Lung (tissue), 12 donors: ENCODE measurements around the gene METTL26. TPM values are rescaled to one million over a fixed set of nuclear protein-coding genes. Genes with fewer than 3 reads are reported as not detected.
"Not testable (repeated sequence)": the region's sequence is repeated elsewhere in the genome, so short reads cannot be mapped to it uniquely, and the experiment has no call there.

Source experiments
- ATAC-seq: fragments of 200-7000 bp; cut with Tn5 transposase; one replicate; pipeline ENCODE4 v1.9.1; 2020; ENCODE audit warnings: moderate number of reproducible peaks; ENCODE audit not compliant: insufficient read depth, low FRiP score
- DNase-seq, 3 donors: peaks; one replicate each; pipeline ENCODE4 v3.0.0-alpha.2; 2013 to 2017
- H3K27ac ChIP-seq, 2 donors: one replicate each; pipeline ENCODE4 v1.5.1; 2013; ENCODE audit warnings: mild to moderate bottlenecking in 2 of 2, moderate library complexity in 2 of 2, control low read depth in 1 of 2, inconsistent platforms in 1 of 2, low read depth in 1 of 2, low read length in 1 of 2
- H3K27me3 ChIP-seq, 3 donors: one replicate each; pipeline ENCODE4 v1.5.1; 2013; ENCODE audit warnings: low read length in 2 of 3; ENCODE audit not compliant: control insufficient read depth in 3 of 3, insufficient read depth in 3 of 3
- H3K36me3 ChIP-seq, 4 donors: one replicate each; pipeline ENCODE4 v1.5.1; 2013; ENCODE audit warnings: low read length in 4 of 4, mild to moderate bottlenecking in 1 of 4, moderate library complexity in 1 of 4; ENCODE audit not compliant: control insufficient read depth in 4 of 4, insufficient read depth in 4 of 4
- H3K4me1 ChIP-seq, 5 donors: one replicate each; pipeline ENCODE4 v1.5.1; 2013; ENCODE audit warnings: low read length in 5 of 5, mild to moderate bottlenecking in 2 of 5, moderate library complexity in 1 of 5; ENCODE audit not compliant: control insufficient read depth in 5 of 5, insufficient read depth in 5 of 5
- H3K4me3 ChIP-seq: one replicate; pipeline ENCODE4 v1.5.1; 2013; ENCODE audit warnings: mild to moderate bottlenecking, control low read depth, moderate library complexity
- H3K9ac ChIP-seq, 2 donors: one replicate each; pipeline ENCODE4 v1.5.1; 2013; ENCODE audit warnings: low read length in 2 of 2, control low read depth in 1 of 2; ENCODE audit not compliant: insufficient read depth in 1 of 2
- H3K9me3 ChIP-seq, 4 donors: one replicate each; pipeline ENCODE4 v1.5.1; 2013; ENCODE audit warnings: low read length in 3 of 4, mild to moderate bottlenecking in 1 of 4, moderate library complexity in 1 of 4; ENCODE audit not compliant: control insufficient read depth in 4 of 4, insufficient read depth in 3 of 4
- CTCF ChIP-seq: IDR thresholded peaks from 2 replicates; pipeline ENCODE4 v1.5.1; 2012; ENCODE audit warnings: mild to moderate bottlenecking; ENCODE audit errors: control extremely low read depth, extremely low read depth
- WGBS, 2 donors: extraction: QIAGEN DNeasy Blood & Tissue Kit; methylation state at CpG; one replicate each; pipeline ENCODE4 v1.1.7; 2013; 5-methylcytosine and 5-hydroxymethylcytosine counted together
- polyA plus RNA-seq, 2 donors: library from polyadenylated mRNA; stranded (reverse); fragments of 200-250 nt; gene quantifications; one replicate each; pipeline ENCODE4 v1.2.1, GENCODE V29; 2013
- total RNA-seq, 2 donors: library from RNA; depleted of rRNA in 1 of 2; stranded (reverse); fragments of >200 nt in 1 of 2; gene quantifications; one replicate each; pipeline ENCODE4 v1.2.1, GENCODE V29; 2014 to 2021
- donor health status: control.
- donor health status: control.
- donor health status: Bipolar disorder and iron deficiency.
- donor health status: healthy.
- donor health status: DM: yes; HTN: yes; CAD: no.

METTL26 gene
- total and polyA plus RNA-seq, 4 donors: 36.1 to 200 (median 114) TPM

- WGBS, 2 donors: 43 to 57% methylated on average over 7 of the region's 7 CpGs
Measured at GRCh38 chr16:600781-601180, 35.3 kb downstream of the METTL26 start.

GRCh38 chr16:598823-599739 is 37.0 kb downstream of the METTL26 start:
- Histone ChIP-seq H3K4me1 (peaks cover 0 to 11% (median 0%) of the 10 kb centered on the region in 5 donors), H3K27ac (no peak overlapping the region), H3K4me3 (no peak overlapping the region), H3K27me3 (no peaks in the 10 kb centered on the region), H3K36me3 (peaks cover 0 to 14% (median 5%) of the 10 kb centered on the region in 4 donors), H3K9me3 (no peaks in the 10 kb centered on the region), H3K9ac (no peak overlapping the region)
- DNase-seq (no peak), ATAC-seq (no peak)
- TF ChIP-seq CTCF: no peak
- 97% methylated on average over 43 of the region's 43 CpGs for WGBS, 2 donors

More at GRCh38 chr16:600781-601180, 35.3 kb downstream of the METTL26 start:
- peaks cover 0 to 2% (median 0%) of the 10 kb centered on the region in 5 donors for H3K4me1 ChIP-seq
- DNase-seq: no peak
- no peak for TF ChIP-seq CTCF
- H3K4me3 ChIP-seq: no peak overlapping the region
- peaks cover 0 to 14% (median 7%) of the 10 kb centered on the region in 4 donors for H3K36me3 ChIP-seq
- H3K9me3 ChIP-seq: no peaks in the 10 kb centered on the region
- no peak overlapping the region for H3K27ac ChIP-seq
- H3K9ac ChIP-seq: no peak overlapping the region
- no peaks in the 10 kb centered on the region for H3K27me3 ChIP-seq
- no peak for ATAC-seq

- not testable (repeated sequence) for H3K27ac ChIP-seq, H3K9me3 ChIP-seq, H3K4me3 ChIP-seq, DNase-seq, H3K27me3 ChIP-seq, ATAC-seq, H3K9ac ChIP-seq
- H3K4me1 ChIP-seq: peaks cover 0 to 17% (median 3%) of the 10 kb centered on the region in 5 donors
- WGBS, 2 donors: 96 to 97% methylated on average over 6 to 7 of the region's 7 CpGs
- H3K36me3 ChIP-seq: peaks cover 0 to 13% (median 5%) of the 10 kb centered on the region in 4 donors
Measured at GRCh38 chr16:597655-598054, 38.5 kb downstream of the METTL26 start.

- no peaks in the 10 kb centered on the region for H3K9me3 ChIP-seq
- H3K27me3 ChIP-seq: no peaks in the 10 kb centered on the region
- H3K27ac ChIP-seq: no peak overlapping the region
- peaks cover 0 to 13% (median 5%) of the 10 kb centered on the region in 4 donors for H3K36me3 ChIP-seq
- TF ChIP-seq CTCF: no peak
- 90 to 93% methylated on average over 12 of the region's 12 CpGs for WGBS, 2 donors
- H3K4me3 ChIP-seq: no peak overlapping the region
- H3K4me1 ChIP-seq: peaks cover 0 to 26% (median 13%) of the 10 kb centered on the region in 5 donors
- H3K9ac ChIP-seq: no peak overlapping the region
- no peak for DNase-seq
- no peak for ATAC-seq
Measured at GRCh38 chr16:596736-597060, 39.4 kb downstream of the METTL26 start.
